Activated gamma-delta T cell treated with anti-CD3 and anti-CD28 coated beads, Interleukin-2, amount 50 U/mL, for 16 hours (primary cell): ENCODE measurements around the gene U2AF2.

Source experiments
- DNase-seq: peaks from one replicate; pipeline ENCODE4 v3.0.0-alpha.2; 2020; ENCODE audit warnings: low read depth

U2AF2 gene

DNA sequence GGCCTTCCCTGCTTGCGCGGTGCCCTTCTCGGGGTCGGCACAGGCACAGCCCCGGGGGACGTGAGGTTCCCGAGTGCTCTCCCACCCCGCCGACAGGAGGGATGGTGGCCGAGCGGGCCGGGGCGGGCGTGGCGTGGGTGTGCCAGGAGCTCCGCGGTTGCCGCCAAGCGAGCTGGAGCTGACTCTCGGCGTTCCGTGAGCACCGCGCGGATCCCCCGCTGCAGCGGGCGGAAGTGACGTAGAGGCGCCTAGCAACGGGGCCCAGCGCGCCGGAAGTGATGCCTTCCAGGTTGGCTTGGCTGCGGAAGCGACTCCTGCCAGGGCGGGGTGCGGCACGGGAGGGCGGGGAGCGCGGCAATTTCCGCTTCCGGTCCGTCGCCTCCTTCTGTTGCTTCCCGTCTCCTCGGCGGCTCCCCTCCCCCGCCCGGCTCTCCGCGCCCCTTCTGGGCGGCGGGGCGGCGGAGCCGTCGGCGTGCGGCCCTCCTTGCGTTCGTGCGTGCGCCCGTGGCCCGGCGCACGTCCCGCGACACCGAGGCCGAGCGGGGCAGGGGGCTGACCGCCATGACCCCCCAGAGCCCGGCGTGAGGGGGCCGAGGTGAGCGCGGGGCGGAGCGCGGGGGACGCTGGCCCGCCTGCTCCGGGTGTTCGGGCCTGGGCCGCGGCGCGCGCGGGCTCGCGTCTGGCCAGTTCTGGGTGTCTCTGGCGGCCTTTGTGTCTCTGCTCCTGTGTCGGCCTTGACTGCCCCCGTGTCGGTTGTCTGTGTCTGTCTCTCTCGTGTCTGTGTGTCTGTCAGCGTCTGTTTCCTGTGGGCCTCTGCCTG is 20.2 kb downstream of the U2AF2 start, which contains the start of gene EPN1:
TSS of gene EPN1 (plus strand) at position 386 of the 820 bp plus-strand sequence. CDS start 3,402 bp downstream, outside the sequence.
- peak; percentile 96 for DNase-seq

- no peak for DNase-seq
These were observed 21.0 kb downstream of the U2AF2 start for GRCh38 chr19:55675661-55676354.

DNA sequence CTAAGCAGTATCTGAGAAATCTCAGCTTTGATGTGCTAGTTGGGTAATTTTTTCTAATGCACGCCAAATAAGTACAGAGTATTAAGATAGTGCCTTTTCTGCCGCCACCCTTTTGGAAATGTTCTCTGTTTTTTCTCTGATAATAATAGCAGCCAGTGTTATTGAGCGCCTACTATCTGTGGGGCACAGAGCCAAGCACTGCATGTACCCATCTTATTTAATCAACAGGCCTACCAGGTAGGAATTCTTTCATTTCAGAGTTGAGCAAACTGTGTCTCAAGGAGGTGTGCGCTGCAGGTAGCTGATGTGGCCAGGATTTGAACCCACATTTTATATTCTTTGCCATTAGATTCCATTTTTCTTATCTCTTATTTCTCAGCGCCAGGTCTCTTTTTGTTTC is 21.5 kb downstream of the U2AF2 start:
- DNase-seq, result no peak

- DNase-seq, result no peak
These were observed 22.2 kb downstream of the U2AF2 start for GRCh38 chr19:55676889-55677505.

GRCh38 chr19:55677572-55678028 is 22.8 kb downstream of the U2AF2 start:
- DNase-seq, result no peak

DNA sequence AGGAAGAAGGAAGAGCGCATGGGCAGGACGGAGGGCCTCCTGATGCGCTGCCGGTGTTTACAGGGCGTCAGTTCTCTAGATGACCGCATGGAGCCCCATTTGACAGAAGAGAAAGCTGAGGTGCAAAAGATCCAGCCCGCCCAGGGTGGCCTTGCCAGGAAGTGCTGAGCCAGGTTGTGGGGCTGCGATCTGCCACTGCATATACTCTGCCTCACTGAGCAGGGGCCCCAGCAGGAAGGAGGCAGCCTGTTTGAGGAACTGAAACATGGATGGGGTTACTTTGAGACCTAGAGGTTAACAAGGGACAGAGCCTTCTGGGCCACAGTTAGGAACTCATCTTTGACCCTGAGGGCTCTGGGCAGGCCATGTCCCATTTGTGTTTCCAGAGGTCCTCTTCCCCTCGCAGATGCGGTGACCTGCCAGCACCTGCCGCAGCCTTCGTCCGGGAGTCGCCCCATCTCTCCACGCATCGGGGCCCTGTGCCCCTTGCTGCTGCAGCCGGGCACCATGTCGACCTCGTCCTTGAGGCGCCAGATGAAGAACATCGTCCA is 23.4 kb downstream of the U2AF2 start:
- no peak for DNase-seq

GRCh38 chr19:55679343-55680257 is 24.8 kb downstream of the U2AF2 start:
- DNase-seq, result no peak

DNA sequence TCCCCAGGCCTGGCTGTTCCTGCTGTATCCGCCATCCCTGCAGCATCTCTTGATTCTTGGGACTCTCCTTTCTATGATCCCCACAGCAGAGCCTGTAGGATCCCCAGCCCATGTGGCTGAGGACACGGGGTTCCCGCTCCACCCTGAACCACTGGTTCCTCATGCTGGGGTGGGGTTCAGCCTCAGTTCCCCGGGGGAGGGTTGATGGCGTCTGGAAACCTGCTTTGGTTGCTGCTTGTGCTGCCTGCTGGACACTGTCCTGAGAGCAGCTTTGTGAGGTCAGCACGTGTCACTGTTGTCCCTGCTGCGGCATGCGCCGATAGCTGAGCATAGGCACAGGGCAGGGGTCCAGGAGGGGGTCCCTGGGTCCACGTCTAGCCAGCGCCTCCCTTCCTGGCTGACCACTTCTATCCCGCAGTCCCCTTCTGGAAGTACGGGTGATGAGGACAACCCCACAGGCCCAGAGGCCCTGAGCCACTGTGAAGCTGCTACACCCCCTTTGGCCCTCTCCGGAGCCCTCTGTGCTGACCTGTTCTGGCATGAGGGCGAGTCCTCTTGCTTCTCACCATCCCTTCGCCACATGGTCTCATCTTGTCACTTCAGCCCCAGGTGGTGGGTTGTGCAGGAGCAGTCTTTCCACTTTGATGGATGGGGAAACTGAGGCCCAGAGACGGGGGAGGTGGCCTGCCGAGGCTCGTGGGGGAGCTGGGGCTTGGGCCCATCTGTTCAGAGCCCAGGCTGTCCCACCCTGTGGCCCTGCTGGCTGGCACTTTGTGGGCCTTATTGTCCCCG is 25.7 kb downstream of the U2AF2 start:
- DNase-seq, result no peak

GRCh38 chr19:55681131-55682092 is 26.6 kb downstream of the U2AF2 start:
- DNase-seq, result no peak

DNA sequence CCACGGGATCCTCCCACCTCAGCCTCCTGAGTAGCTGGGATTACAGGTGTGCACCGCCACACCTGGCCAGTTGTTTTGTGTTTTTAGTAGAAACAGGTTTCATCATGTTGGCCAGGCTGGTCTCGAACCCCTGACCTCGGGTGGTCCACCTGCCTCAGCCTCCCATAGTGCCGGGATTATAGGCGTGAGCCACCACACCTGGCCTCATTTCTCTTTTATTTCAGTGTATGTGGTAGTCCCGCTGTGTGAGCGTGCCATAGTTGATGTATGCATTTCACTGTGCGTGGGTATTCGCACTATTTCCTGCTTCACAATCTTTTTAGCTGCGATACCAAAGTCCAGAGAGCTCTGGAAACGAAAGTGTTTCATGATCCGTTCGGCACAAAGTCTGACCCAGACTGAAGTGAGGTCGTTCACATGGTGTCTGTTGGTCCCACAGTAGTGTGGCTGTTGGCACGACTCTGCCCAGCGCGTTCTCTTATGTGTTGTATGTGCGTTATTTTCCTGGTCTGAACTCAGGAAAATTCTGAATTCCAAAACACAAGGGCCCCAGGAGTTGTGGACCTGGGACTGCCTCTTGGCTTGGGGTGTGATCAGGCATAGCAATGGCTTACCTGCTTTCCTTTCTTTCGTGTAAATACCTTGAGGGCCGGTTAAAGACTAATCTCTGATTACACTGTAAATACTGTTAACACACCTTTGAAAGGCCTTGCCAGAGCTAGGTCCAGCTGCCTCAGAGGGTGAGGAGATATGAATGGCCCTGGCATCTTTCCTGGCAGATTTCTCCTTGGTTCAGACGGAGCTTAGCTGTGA is 28.8 kb downstream of the U2AF2 start:
- DNase-seq, result no peak

GRCh38 chr19:55684946-55685681 is 30.3 kb downstream of the U2AF2 start:
- no peak for DNase-seq

DNA sequence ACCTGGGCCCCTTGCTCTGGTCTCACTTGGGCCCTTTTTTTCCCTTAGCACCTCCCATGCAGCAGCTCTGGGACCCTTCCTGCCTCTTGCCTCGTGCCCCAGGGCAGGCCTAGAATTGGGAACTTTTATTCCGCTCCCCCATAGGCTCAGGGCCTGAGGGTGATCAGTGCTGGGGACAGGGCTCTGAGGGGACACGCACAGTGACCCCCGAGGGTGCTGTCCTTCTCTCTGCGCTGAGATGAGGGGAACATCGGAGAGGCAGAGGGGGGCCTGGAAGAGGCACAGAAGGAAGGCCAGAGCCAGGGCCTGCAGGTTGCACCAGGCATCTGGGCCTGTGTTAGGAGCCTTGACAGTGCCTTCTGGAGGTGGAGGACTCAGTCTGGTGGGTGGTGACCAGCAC is 30.9 kb downstream of the U2AF2 start:
- DNase-seq, result no peak

- no peak for DNase-seq
These were observed 31.6 kb downstream of the U2AF2 start for GRCh38 chr19:55686311-55687050.

GRCh38 chr19:55687281-55688201 is 32.7 kb downstream of the U2AF2 start:
- no peak for DNase-seq

DNA sequence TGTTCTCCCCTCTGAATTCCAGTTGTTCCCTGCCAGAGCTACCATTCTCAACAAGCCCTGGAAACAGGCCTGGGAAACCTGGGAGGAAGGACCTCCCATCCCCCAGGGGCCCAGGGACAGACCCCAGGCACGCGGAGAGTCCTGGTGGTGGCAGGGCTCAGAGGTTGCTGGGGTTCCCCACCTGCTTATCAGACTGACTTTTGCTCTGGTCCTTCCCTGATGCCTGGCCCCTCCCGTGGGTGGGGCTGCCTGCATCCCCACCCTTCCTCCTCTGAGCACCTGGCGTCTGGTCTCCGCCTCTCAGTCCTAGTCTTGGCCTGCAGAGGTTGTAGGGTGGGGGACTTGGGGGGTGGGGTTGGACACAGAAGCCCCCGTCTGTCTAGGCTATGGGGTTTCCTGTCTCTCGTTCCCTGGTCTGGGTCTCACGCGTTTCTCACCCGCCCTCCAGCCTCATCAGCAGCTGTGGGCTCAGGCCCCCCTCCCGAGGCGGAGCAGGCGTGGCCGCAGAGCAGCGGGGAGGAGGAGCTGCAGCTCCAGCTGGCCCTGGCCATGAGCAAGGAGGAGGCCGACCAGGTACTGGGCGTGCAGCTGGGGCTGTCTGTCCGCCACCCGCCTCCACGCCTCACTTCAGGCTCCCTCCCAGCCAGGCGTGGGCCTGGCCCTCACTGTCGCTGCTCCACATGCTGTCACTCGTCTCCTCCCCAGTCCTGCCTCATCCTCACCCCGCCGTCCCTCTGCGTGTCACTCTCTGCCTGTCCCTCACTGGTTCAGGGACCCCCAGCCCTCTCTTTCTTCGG is 33.8 kb downstream of the U2AF2 start:
- DNase-seq, result no peak
